ENCODE measurements around the gene EFCAB6.

- TF ChIP-seq CTCF (IDR thresholded peaks at IDR 0.05; ENCODE audit: low read length) (no peak), EZH2 (IDR thresholded peaks at IDR 0.05; ENCODE audit: borderline replicate concordance, low read length) (no peak)
Measured at GRCh38 chr22:43682851-43683250, 129.3 kb downstream of the EFCAB6 start.
